HUDEP-2 (cell line): ENCODE results near the gene KLHL29.

Experiments
- DNase-seq, 76 experiments: peaks; one replicate each; lab custom pipeline; 2025; ENCODE audit not compliant: unreplicated experiment in 76 of 76; lab: John Stamatoyannopoulos, UW

Gene KLHL29

DNA sequence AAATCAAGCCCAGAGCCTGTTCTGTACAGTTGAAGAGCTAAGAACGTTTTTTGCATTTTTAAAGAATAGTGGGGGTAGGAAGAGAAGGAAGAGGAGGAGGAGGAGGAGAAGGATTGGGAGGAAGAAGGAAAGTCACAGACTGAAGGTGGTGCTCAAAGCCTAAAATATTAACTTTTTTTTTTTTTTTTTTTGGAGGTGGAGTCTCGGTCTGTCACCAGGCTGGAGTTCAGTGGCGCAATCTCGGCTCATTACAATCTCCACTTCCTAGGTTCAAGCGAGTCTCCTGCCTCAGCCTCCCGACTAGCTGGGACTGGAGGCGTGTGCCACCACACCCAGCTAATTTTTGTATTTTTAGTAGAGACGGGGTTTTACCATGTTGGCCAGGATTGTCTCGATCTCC lies 18.3 kb upstream of the KLHL29 start:
- no peak for DNase-seq

GRCh38 chr2:23367760-23368159 lies 17.2 kb upstream of the KLHL29 start:
- DNase-seq, result no peak

- DNase-seq, result no peak
Observed at GRCh38 chr2:23373666-23374065, 11.3 kb upstream of the KLHL29 start.

GRCh38 chr2:23375448-23375847 lies 9.5 kb upstream of the KLHL29 start:
- DNase-seq, result peak in 2 of 76 experiments; percentile 1 to 11

- DNase-seq, result no peak
Observed at GRCh38 chr2:23376075-23376474, 8.9 kb upstream of the KLHL29 start.

DNA sequence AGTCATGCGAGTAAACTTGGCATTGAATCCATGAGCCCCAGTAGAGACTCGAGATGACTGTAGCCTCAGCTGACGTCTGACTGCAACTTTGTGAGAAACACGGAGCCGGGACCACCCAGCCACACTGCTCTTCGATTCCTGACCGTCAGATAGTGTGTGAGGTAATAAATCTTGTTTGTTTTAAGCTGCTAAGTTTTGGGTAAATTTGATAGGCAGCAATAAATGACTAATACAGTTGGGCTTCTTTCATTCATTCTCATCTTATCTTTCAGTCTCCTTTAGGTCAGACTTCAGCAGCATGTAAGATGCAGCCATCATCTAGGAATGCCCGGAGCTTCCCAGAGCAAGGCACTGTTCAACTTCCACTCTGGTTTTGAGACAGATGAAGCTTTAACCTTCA lies 8.0 kb upstream of the KLHL29 start:
- DNase-seq, result no peak

DNA sequence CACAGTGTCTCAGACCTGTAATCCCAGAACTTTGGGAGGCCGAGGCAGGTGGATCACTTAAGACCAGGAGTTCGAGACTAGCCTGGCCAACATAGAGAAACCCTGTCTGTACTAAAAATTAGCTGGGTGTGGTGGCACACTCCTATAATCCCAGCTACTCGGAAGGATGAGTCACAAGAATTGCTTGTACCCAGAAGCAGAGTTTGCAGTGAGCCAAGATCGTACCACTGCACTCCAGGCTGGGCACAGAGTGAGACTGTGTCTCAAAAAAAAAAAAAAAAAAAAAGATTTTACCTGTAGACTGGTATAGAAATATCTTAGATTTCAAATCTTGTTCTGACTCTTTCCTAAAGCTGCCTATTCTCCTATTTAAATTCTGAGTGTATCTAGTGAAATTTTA lies 7.2 kb upstream of the KLHL29 start:
- DNase-seq, result no peak

GRCh38 chr2:23378496-23378895 lies 6.5 kb upstream of the KLHL29 start:
- no peak for DNase-seq

DNA sequence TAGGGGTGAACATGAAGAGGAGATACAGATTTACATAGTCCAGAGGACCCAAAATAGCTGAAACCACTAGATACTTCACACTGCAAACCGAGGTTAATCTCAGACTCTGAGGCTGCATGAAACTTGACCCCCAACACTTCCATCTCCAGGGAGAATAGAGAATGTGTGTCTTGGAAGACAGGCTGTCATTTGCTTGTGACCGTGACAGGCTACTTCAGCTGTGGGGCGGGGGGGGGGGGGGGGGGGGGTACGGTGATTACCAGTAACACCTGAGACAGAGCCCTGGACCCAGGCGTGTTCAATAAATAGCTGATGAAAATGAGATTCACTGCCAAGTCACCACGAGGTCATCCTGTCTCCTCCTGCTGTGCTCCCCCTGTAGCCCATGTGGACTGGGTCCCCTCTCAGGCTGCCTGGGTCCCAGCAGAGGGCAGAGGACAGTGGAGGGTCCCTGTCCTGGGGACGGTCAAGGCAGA lies 5.7 kb upstream of the KLHL29 start:
- DNase-seq, result no peak

GRCh38 chr2:23380562-23381065 lies 4.4 kb upstream of the KLHL29 start:
- no peak for DNase-seq

DNA sequence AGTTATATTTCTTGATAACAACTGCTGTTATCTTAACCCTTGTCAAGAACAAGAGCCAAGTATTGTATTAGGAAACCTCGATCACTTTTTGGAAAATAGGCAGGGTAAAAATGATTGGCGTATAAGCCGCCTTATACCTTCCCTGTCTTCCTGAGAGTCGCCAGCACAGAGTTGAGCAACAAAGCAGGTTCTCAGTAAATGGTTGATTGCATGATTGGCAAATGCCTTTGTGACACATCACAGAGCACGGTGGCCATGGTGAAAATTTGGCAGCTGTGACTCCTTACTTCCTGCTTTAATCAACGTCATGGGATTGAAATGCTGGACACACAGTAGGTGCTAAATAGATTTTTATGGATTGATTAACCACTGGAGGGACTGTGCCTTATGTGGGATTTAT lies 3.9 kb upstream of the KLHL29 start:
- DNase-seq, result no peak

- DNase-seq, result no peak
Observed at GRCh38 chr2:23381485-23381884, 3.5 kb upstream of the KLHL29 start.

DNA sequence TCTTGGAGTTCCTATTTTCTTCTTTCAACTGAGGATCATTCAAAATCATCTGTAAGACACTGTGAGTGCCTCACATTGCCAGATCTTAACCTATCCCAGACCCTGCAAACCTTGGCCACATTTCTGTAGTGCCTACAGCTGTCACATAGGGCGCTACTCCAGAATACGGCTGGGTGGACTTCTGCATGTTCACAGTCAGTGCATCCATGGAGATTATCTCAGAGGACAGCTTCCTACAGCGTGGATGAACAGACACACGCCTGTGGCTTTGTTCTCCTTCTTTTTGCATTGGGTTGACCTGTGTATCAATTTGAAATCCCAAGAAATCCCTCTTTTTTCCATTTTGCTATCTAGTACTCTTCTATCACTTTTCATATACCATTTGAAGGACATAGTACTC lies 1.9 kb upstream of the KLHL29 start:
- DNase-seq, result no peak

DNA sequence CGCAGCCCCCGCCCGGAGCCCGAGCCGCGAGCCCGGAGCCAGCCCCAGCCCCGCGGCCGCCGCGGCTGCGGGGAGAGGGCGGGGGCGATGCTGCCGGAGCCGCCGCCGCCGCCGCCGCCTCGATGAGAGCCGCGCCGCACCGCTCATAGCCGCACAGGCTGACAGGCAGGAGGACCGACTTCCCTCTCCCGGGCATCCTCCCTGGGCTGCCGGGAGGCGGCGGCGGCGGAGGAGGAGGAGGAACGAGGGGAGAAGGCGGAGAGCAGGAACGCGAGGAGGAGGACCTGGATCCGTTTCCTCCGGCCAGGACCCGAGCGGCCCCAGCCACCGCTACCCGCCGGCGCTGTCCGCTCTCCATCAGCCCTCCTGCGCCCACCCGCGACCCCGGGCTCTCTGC lies 370 bp downstream of the KLHL29 start:
- no peak for DNase-seq

DNA sequence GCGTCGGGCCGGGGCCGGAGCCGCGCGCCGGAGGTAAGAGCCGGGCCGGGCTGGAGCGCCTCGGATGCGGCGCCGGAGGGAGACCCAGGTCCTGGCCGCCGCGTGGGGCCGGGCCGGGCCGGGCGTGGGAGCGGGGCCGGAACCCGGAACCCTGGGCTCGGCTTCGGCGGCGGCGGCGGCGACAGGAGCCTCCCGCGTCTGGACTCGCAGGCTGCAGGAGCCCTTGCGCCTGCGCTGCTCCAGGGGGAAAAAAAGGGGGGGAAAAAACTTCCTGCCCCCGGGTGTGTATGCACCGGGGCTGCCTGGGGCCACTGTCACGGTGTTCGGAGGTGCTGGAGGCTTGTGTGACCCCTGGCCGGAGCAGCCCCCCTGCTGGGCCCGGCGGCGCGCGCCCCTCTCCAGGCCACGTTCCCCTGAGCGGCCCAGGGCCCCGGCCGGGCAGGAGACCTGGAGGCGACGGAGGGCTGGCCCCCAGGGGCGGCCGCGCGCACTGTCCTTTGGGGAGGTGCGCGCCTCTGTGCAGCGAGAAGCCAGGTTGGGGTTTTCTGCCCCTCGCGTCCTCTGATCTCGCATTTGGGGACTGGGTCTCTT lies 864 bp downstream of the KLHL29 start:
- DNase-seq, result no peak

DNA sequence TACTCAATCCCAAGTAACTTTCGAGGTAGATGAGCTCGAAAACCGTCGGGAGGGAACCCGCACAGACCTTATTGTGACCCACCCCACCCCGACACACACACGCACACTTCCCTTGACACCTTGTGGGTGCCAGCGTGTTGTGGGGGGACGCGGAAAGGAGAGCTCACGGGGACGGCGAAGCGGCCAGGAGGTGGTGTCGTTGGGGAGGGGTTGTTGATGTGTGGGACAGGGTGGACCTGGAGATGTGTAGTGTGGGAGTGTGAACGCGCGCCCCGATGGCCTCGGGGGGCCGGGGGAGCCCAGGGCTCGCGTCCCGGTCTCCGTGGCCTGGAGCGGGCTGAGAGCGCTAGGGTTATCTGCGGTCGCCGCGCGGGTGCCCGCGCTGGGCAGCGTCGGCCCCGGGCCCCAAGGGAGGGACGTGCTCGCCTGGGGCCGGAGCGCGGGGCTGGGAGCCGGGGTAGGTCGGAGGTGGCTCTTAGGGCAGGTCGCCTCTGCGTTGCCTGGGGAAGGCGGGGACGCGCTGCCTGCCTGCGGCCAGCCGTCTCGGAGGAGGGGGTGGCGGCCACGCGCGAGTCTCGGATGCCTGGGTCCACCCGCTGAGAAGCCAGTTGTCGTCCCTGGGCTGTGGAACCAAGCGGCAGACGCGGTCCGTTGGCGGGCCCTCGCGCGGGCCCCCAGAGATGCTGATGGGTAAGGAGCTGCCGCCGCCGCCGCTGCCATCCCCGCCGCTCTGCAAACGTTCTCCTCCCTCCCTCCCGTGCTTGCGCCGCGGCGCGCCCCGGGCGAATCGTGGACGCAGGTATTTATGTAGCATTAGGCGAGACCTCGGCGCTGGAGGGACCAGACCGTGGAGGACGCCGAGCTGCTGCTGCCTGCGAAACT lies 1.6 kb downstream of the KLHL29 start:
- no peak for DNase-seq

GRCh38 chr2:23387221-23387550 lies 2.2 kb downstream of the KLHL29 start:
- no peak for DNase-seq

DNA sequence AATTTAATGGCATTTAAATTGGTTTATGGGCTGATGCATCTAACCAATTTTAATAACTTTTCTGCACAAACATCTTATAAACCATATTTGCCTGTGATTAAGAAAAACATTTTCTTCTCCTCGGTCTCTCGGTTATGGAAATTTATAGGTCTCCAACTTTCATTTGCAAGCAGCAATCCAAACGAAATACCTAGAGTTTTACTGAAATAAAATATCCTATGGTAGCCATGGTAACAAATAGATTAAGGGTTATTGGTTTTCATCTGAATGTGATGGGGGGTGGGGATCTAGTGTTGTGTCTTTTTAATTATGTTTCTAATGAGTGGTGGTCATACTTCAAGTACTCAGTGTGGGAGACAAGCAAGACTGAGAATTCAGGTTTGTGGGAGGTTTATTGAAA lies 2.9 kb downstream of the KLHL29 start:
- DNase-seq, result no peak

DNA sequence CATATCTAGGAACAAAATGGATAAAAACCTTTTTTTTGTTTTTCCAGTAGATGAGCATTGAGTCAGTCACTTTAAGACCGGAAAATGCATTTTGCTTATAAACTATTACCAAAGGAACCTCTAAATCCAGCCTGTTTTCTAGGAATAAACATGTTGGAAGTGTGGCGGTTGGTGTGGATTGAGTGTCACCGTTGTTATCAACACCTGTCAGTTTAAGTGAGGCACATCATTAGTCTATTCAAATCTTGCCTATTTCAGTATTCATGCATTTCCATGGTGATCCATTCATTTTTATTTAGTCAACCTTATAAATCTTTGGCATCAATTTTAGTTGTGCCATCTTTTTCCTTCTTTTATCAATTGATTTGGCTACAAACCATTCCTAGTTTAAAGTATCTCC lies 3.3 kb downstream of the KLHL29 start:
- DNase-seq, result no peak

- DNase-seq, result no peak
Observed at GRCh38 chr2:23388756-23389514, 4.0 kb downstream of the KLHL29 start.

DNA sequence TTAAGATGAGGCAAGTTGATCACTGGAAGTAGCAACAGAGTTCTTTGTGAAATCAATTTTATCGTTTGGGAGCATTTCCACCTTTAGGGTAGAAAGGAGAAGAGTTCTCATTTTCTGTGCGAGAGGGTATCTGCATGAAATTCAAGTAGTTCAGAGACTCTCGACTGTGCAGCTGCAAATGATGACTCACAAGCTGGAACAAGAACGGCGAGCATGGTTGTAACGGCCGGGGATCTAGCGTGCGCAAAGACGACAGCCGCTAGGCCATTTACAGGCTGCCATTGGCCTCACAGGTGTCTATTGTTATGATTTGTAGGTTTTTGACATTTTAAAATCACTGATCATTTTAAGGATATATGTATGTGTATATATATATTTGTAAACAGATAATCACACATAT lies 5.2 kb downstream of the KLHL29 start:
- DNase-seq, result no peak
